ENCODE measurements around the gene LPAR6. TPM values are rescaled to one million over a fixed set of nuclear protein-coding genes. Genes with fewer than 3 reads are reported as not detected.

The LPAR6 gene
- total RNA-seq, 2 donors from 2014 or later = 6.1 to 9.3 TPM

- no peaks in the 10 kb centered on the region for H3K9me3 ChIP-seq
- TF ChIP-seq, protein P1, sequence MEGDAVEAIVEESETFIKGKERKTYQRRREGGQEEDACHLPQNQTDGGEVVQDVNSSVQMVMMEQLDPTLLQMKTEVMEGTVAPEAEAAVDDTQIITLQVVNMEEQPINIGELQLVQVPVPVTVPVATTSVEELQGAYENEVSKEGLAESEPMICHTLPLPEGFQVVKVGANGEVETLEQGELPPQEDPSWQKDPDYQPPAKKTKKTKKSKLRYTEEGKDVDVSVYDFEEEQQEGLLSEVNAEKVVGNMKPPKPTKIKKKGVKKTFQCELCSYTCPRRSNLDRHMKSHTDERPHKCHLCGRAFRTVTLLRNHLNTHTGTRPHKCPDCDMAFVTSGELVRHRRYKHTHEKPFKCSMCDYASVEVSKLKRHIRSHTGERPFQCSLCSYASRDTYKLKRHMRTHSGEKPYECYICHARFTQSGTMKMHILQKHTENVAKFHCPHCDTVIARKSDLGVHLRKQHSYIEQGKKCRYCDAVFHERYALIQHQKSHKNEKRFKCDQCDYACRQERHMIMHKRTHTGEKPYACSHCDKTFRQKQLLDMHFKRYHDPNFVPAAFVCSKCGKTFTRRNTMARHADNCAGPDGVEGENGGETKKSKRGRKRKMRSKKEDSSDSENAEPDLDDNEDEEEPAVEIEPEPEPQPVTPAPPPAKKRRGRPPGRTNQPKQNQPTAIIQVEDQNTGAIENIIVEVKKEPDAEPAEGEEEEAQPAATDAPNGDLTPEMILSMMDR (IDR thresholded peaks at IDR 0.05) = no peak
- no peaks in the 10 kb centered on the region for H3K36me3 ChIP-seq
- DNase-seq (ENCODE audit: low spot score) = no peak
- H3K4me3 ChIP-seq = no peak overlapping the region
- H3K4me1 ChIP-seq = no peaks in the 10 kb centered on the region
- no peaks in the 10 kb centered on the region for H3K27me3 ChIP-seq
- H3K27ac ChIP-seq = peak overlapping the region in 1 of 2 donors; percentile 6
These were observed 35.5 kb upstream of the LPAR6 start for GRCh38 chr13:48448285-48448958.

DNA sequence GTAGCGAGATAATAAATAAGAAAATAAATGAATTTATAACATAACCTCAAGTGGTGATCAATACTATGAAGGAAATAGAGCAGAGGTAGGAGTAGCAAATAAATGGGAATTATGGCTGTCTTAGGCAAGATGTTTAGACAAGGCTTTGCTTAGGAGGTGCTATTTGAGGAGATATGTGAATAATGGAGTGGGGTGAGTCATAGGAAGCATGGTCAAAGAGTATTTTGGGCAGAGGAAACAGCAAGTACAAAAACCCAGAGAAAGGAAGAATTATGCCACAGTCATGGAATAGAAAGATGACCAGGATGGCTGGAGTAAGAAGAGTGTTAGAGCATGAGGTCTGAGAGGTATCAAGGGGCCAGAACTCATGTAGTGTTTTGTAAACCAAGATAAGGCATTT is 33.6 kb upstream of the LPAR6 start:
- no peak for DNase-seq (ENCODE audit: low spot score)
- no peaks in the 10 kb centered on the region for H3K4me1 ChIP-seq
- H3K36me3 ChIP-seq = no peaks in the 10 kb centered on the region
- TF ChIP-seq, protein P1 (IDR thresholded peaks at IDR 0.05) = no peak
- peak overlapping the region in 1 of 2 donors; percentile 29 for H3K27ac ChIP-seq
- no peaks in the 10 kb centered on the region for H3K9me3 ChIP-seq
- no peak overlapping the region for H3K4me3 ChIP-seq
- no peaks in the 10 kb centered on the region for H3K27me3 ChIP-seq

GRCh38 chr13:48443442-48444208 is 30.7 kb upstream of the LPAR6 start:
- DNase-seq (ENCODE audit: low spot score) = no peak
- H3K27me3 ChIP-seq = no peaks in the 10 kb centered on the region
- H3K4me1 ChIP-seq = no peaks in the 10 kb centered on the region
- H3K27ac ChIP-seq = no peak overlapping the region
- no peak overlapping the region for H3K4me3 ChIP-seq
- TF ChIP-seq, protein P1 (IDR thresholded peaks at IDR 0.05) = no peak
- H3K9me3 ChIP-seq = no peaks in the 10 kb centered on the region
- H3K36me3 ChIP-seq = no peaks in the 10 kb centered on the region

DNA sequence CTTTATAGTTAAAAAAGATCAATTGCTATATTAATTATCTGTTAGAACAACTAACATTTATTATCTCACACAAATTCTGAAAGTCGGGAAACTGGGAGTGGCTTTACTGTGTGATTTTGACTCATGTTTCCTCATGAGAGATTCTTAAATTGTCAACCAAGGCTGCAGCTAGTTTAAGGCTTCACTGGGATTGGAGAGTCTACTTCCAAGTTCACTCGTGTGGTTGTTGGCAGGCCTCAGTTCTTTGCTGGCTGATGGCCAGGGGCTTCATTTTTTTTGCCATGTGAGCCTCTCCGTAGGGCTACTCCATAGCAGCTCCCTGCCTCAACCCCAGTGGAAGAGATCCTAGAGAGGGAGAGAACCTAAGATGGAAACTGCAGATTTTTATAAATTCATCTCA is 24.5 kb upstream of the LPAR6 start:
- TF ChIP-seq, protein P1 (IDR thresholded peaks at IDR 0.05) = no peak
- no peaks in the 10 kb centered on the region for H3K27me3 ChIP-seq
- peak; percentile 78 for DNase-seq (ENCODE audit: low spot score)
- no peaks in the 10 kb centered on the region for H3K36me3 ChIP-seq
- H3K9me3 ChIP-seq = no peaks in the 10 kb centered on the region
- H3K27ac ChIP-seq = peak overlapping the region; percentile 33 to 60
- no peak overlapping the region for H3K4me3 ChIP-seq
- H3K4me1 ChIP-seq = peaks cover 0 to 25% of the 10 kb centered on the region in 2 donors

GRCh38 chr13:48436661-48437288 is 23.9 kb upstream of the LPAR6 start:
- Histone ChIP-seq H3K4me1 (peaks cover 0 to 31% of the 10 kb centered on the region in 2 donors), H3K27me3 (no peaks in the 10 kb centered on the region), H3K27ac (peak overlapping the region; percentile 33 to 60), H3K4me3 (no peak overlapping the region), H3K9me3 (no peaks in the 10 kb centered on the region), H3K36me3 (no peaks in the 10 kb centered on the region)
- TF ChIP-seq, protein P1 (IDR thresholded peaks at IDR 0.05) = no peak
- DNase-seq (ENCODE audit: low spot score) = no peak

Measured in right atrium auricular region (tissue), 2 donors.